ENCODE data around the gene FCHSD2. TPM values are rescaled to one million over a fixed set of nuclear protein-coding genes. Genes with fewer than 3 reads are reported as not detected.
A peak's percentile ranks its signal among the peaks of the same experiment; 100 is the strongest.

The FCHSD2 gene
- total RNA-seq, 2 donors from 2014 or later = 56.5 to 75.3 TPM

- Histone ChIP-seq H3K36me3 (peaks cover 5% of the 10 kb centered on the region), H3K9me3 (no peaks in the 10 kb centered on the region), H3K4me3 (peak overlapping the region; percentile 81), H3K27ac (no peak overlapping the region), H3K27me3 (replicated peaks; ENCODE audit: insufficient read depth) (no peaks in the 10 kb centered on the region), H3K4me1 (ENCODE audit: control insufficient read depth in 1 of 2, low read depth in 2 of 2) (peaks cover 28 to 44% of the 10 kb centered on the region in 2 donors)
- ATAC-seq (ENCODE audit: insufficient number of reproducible peaks, low FRiP score, low read depth) (no peak), DNase-seq (ENCODE audit: low spot score) (no peak)
- TF ChIP-seq CTCF (IDR thresholded peaks at IDR 0.05) = no peak
Measured at GRCh38 chr11:72816404-72816990, 325.6 kb downstream of the FCHSD2 start.

GRCh38 chr11:72815110-72815618 lies 327.0 kb downstream of the FCHSD2 start:
- ATAC-seq (ENCODE audit: insufficient number of reproducible peaks, low FRiP score, low read depth) (no peak), DNase-seq (ENCODE audit: low spot score) (no peak)
- Histone ChIP-seq H3K4me1 (ENCODE audit: control insufficient read depth in 1 of 2, low read depth in 2 of 2) (peaks cover 30 to 40% of the 10 kb centered on the region in 2 donors), H3K9me3 (no peaks in the 10 kb centered on the region), H3K27ac (peak overlapping the region; percentile 86 to 92), H3K4me3 (peak overlapping the region; percentile 81), H3K27me3 (replicated peaks; ENCODE audit: insufficient read depth) (no peaks in the 10 kb centered on the region), H3K36me3 (no peaks in the 10 kb centered on the region)
- TF ChIP-seq CTCF (IDR thresholded peaks at IDR 0.05) = no peak

- peak; percentile 80 for ATAC-seq (ENCODE audit: insufficient number of reproducible peaks, low FRiP score, low read depth)
- peaks cover 30 to 40% of the 10 kb centered on the region in 2 donors for H3K4me1 ChIP-seq (ENCODE audit: control insufficient read depth in 1 of 2, low read depth in 2 of 2)
- DNase-seq (ENCODE audit: low spot score) = no peak
Measured at GRCh38 chr11:72814286-72815109, 327.6 kb downstream of the FCHSD2 start, which contains the start of gene ATG16L2. ATG16L2 (plus strand) TSS chr11:72814411; CDS start chr11:72814446, 35 bp downstream.

GRCh38 chr11:72813740-72814285 lies 328.3 kb downstream of the FCHSD2 start:
- Histone ChIP-seq H3K27ac (peak overlapping the region; percentile 86 to 92), H3K36me3 (no peaks in the 10 kb centered on the region), H3K9me3 (no peaks in the 10 kb centered on the region), H3K27me3 (replicated peaks; ENCODE audit: insufficient read depth) (no peaks in the 10 kb centered on the region), H3K4me3 (peak overlapping the region; percentile 81), H3K4me1 (ENCODE audit: control insufficient read depth in 1 of 2, low read depth in 2 of 2) (peaks cover 30 to 40% of the 10 kb centered on the region in 2 donors)
- DNase-seq (ENCODE audit: low spot score) = no peak
- peak; percentile 73 for ATAC-seq (ENCODE audit: insufficient number of reproducible peaks, low FRiP score, low read depth)
- no peak for TF ChIP-seq CTCF (IDR thresholded peaks at IDR 0.05)

More at GRCh38 chr11:72814286-72815109, 327.6 kb downstream of the FCHSD2 start, which contains the start of gene ATG16L2:
- Histone ChIP-seq H3K27ac (peak within 1 kb of the TSS; percentile 86 to 92), H3K36me3 (no peaks in the 10 kb centered on the region), H3K9me3 (no peaks in the 10 kb centered on the region), H3K27me3 (replicated peaks; ENCODE audit: insufficient read depth) (no peaks in the 10 kb centered on the region), H3K4me3 (peak within 1 kb of the TSS; percentile 81)
- TF ChIP-seq CTCF (IDR thresholded peaks at IDR 0.05) = peak; percentile 38

Measured in thoracic aorta (tissue), 2 donors.